SK-N-SH (cell line): ENCODE measurements around the gene F9. TPM values are rescaled to one million over a fixed set of nuclear protein-coding genes. Genes with fewer than 3 reads are reported as not detected.
"Not testable (repeated sequence)": the region's sequence is repeated elsewhere in the genome, so short reads cannot be mapped to it uniquely, and the experiment has no call there.

Source experiments
- CTCF ChIA-PET: fragments of 300-600, 350-600 bp; formaldehyde crosslinking; extraction: SDS; loops from one replicate; lab custom pipeline; 2021; lab: Yijun Ruan, JAX
- POLR2A ChIA-PET: fragments of 350-600 bp; sonication (Branson Sonifier 250); formaldehyde crosslinking; extraction: SDS; loops from one replicate; lab custom pipeline; 2020; ENCODE audit warnings: antibody characterized with exemption, inconsistent platforms; lab: Yijun Ruan, JAX
- DNase-seq: peaks from one replicate; pipeline ENCODE4 v3.0.0; 2012
- H2AFZ ChIP-seq: fragments of 200-600 bp; sonication (generic); 2 replicates; pipeline ENCODE4 v1.8.1; 2016; ENCODE audit warnings: antibody characterized with exemption, mild to moderate bottlenecking, low read depth
- H3F3A ChIP-seq: fragments of 200-600 bp; sonication (generic); replicated peaks from 2 replicates; pipeline ENCODE3; 2016; ENCODE audit warnings: antibody characterized with exemption, mild to moderate bottlenecking; ENCODE audit not compliant: insufficient read depth
- H3K27ac ChIP-seq, 2 experiments: fragments of 200-500 bp in 1 of 2; fragments of 200-600 bp in 1 of 2; sonication (Bioruptor generic) in 1 of 2; sonication (generic), shearing (Covaris generic) in 1 of 2; 2 replicates each; pipeline versions ENCODE4 v1.5.1 to v1.6.1; 2014 to 2016; ENCODE audit warnings: low read depth in 2 of 2, inconsistent platforms in 1 of 2, low read length in 1 of 2, mild to moderate bottlenecking in 1 of 2, mixed read lengths in 1 of 2
- H3K27me3 ChIP-seq: fragments of 200-600 bp; sonication (generic), shearing (Covaris generic); 2 replicates; pipeline ENCODE4 v1.6.1; 2016; ENCODE audit warnings: mixed run types; ENCODE audit not compliant: insufficient read depth
- H3K36me3 ChIP-seq, 2 experiments: fragments of 200-500 bp in 1 of 2; fragments of 200-600 bp in 1 of 2; sonication (Bioruptor generic) in 1 of 2; sonication (generic) in 1 of 2; replicated peaks in 1 of 2; 2 replicates each; pipeline versions ENCODE3 to v1.5.1; 2014 to 2016; ENCODE audit warnings: low read length in 1 of 2, mild to moderate bottlenecking in 1 of 2; ENCODE audit not compliant: insufficient read depth in 2 of 2, control insufficient read depth in 1 of 2
- H3K4me1 ChIP-seq, 2 experiments: fragments of 200-500 bp in 1 of 2; fragments of 200-600 bp in 1 of 2; sonication (Bioruptor generic) in 1 of 2; sonication (generic), shearing (Covaris generic) in 1 of 2; 2 replicates each; pipeline versions ENCODE4 v1.5.1 to v1.6.1; 2014 to 2016; ENCODE audit warnings: low read depth in 1 of 2, low read length in 1 of 2, mixed run types in 1 of 2; ENCODE audit not compliant: insufficient read depth in 2 of 2, control insufficient read depth in 1 of 2
- H3K4me2 ChIP-seq: fragments of 200-600 bp; sonication (generic), shearing (Covaris generic); 2 replicates; pipeline ENCODE4 v1.6.1; 2017; ENCODE audit warnings: mixed run types
- H3K4me3 ChIP-seq, 2 experiments: fragments of 200-500 bp in 1 of 2; fragments of 200-600 bp in 1 of 2; sonication (Bioruptor generic) in 1 of 2; sonication (generic), shearing (Covaris generic) in 1 of 2; 2 replicates each; pipeline versions ENCODE4 v1.5.1 to v1.8.1; 2014 to 2016; ENCODE audit warnings: low read depth in 2 of 2, inconsistent platforms in 1 of 2, low read length in 1 of 2, mild to moderate bottlenecking in 1 of 2, mixed read lengths in 1 of 2, moderate library complexity in 1 of 2
- H3K79me2 ChIP-seq: fragments of 200-600 bp; sonication (generic); 2 replicates; pipeline ENCODE4 v1.8.1; 2017; ENCODE audit warnings: mild to moderate bottlenecking; ENCODE audit not compliant: insufficient read depth
- H3K9ac ChIP-seq: fragments of 200-600 bp; sonication (generic); 2 replicates; pipeline ENCODE4 v1.6.1; 2017; ENCODE audit warnings: mixed run types
- H3K9me2 ChIP-seq: fragments of 200-600 bp; sonication (generic); 2 replicates; pipeline ENCODE4 v1.6.1; 2017; ENCODE audit warnings: mixed run types
- H3K9me3 ChIP-seq: fragments of 200-600 bp; sonication (generic); 2 replicates; pipeline ENCODE4 v1.6.1; 2017; ENCODE audit warnings: mixed run types, mild to moderate bottlenecking, moderate library complexity
- H4K20me1 ChIP-seq: fragments of 200-600 bp; sonication (generic); 2 replicates; pipeline ENCODE4 v1.6.1; 2017; ENCODE audit warnings: mild to moderate bottlenecking, mixed run types; ENCODE audit not compliant: insufficient read depth
- CHD2 ChIP-seq: fragments of 150-350 bp; IDR thresholded peaks from 2 replicates; pipeline ENCODE4 v1.6.1; 2018; ENCODE audit warnings: low read length; ENCODE audit not compliant: partially characterized antibody
- CTCF ChIP-seq: fragments of 200-600 bp; sonication (generic); IDR thresholded peaks from 2 replicates; pipeline ENCODE4 v1.6.1; 2017; ENCODE audit warnings: antibody characterized with exemption, mild to moderate bottlenecking, moderate library complexity
- EZH2phosphoT487 ChIP-seq: fragments of 200-600 bp; sonication (generic); IDR thresholded peaks from 2 replicates; pipeline ENCODE4 v1.6.1; 2017; ENCODE audit warnings: low read depth, mixed run types, mild to moderate bottlenecking, antibody characterized with exemption, moderate library complexity, borderline replicate concordance
- FOXJ3 ChIP-seq: sonication (generic); formaldehyde crosslinking; IDR thresholded peaks from 2 replicates; pipeline ENCODE4 v1.5.1; 2020; ENCODE audit warnings: mild to moderate bottlenecking, missing genetic modification reagents
- GATA2 ChIP-seq: sonication (generic); formaldehyde crosslinking; IDR thresholded peaks from 2 replicates; pipeline ENCODE4 v1.5.0; 2020; ENCODE audit warnings: mild to moderate bottlenecking, missing genetic modification reagents
- JUND ChIP-seq: IDR thresholded peaks from 2 replicates; pipeline ENCODE4 v1.4.0; 2012
- MEF2A ChIP-seq: IDR thresholded peaks from 2 replicates; pipeline ENCODE4 v1.4.0; 2012; ENCODE audit warnings: low read depth, borderline replicate concordance
- MXI1 ChIP-seq: IDR thresholded peaks from 2 replicates; pipeline ENCODE4 v1.6.1; 2012; ENCODE audit warnings: mild to moderate bottlenecking, low read depth, low read length, improper control_type of control experiment
- NRF1 ChIP-seq: IDR thresholded peaks from 2 replicates; pipeline ENCODE4 v1.6.1; 2012; ENCODE audit warnings: low read depth, mild to moderate bottlenecking, low read length
- POLR2AphosphoS5 ChIP-seq: IDR thresholded peaks from 2 replicates; pipeline ENCODE4 v1.6.1; 2012; ENCODE audit warnings: low read depth, low read length
- RAD21 ChIP-seq: IDR thresholded peaks from 2 replicates; pipeline ENCODE4 v1.6.1; 2012; ENCODE audit warnings: mild to moderate bottlenecking, low read length
- RCOR1 ChIP-seq: fragments of 150-350 bp; IDR thresholded peaks from 2 replicates; pipeline ENCODE4 v1.6.1; 2017; ENCODE audit warnings: antibody characterized with exemption, low read length
- REST ChIP-seq: IDR thresholded peaks from 2 replicates; pipeline ENCODE4 v1.6.1; 2012; ENCODE audit warnings: mild to moderate bottlenecking, low read depth, low read length, moderate library complexity
- SMC3 ChIP-seq: IDR thresholded peaks from 2 replicates; pipeline ENCODE4 v1.6.1; 2012; ENCODE audit warnings: low read depth, low read length, improper control_type of control experiment
- TAF1 ChIP-seq: IDR thresholded peaks from 2 replicates; pipeline ENCODE4 v1.6.1; 2012; ENCODE audit warnings: low read depth, mild to moderate bottlenecking, low read length, moderate library complexity, borderline replicate concordance
- TCF12 ChIP-seq: IDR thresholded peaks from 2 replicates; pipeline ENCODE4 v1.4.0; 2012
- TEAD4 ChIP-seq: IDR thresholded peaks from 2 replicates; pipeline ENCODE4 v1.4.0; 2012; ENCODE audit warnings: mild to moderate bottlenecking, borderline replicate concordance; ENCODE audit not compliant: insufficient read depth
- YY1 ChIP-seq: IDR thresholded peaks from 2 replicates; pipeline ENCODE4 v1.4.0; 2012; ENCODE audit warnings: low read depth, mild to moderate bottlenecking
- WGBS: methylation state at CpG from one replicate; pipeline ENCODE4 v1.1.6; 2017; ENCODE audit warnings: low lambda C conversion rate; 5-methylcytosine and 5-hydroxymethylcytosine counted together
- polyA plus RNA-seq, 3 experiments: library from polyadenylated mRNA; depleted of rRNA; stranded (reverse); fragments of >200 nt; gene quantifications; 2 replicates each; pipeline ENCODE4 v1.2.3, GENCODE V29; 2012

The F9 gene
- polyA plus RNA-seq, 1 of the 3 experiments (the other 2 are of a cell fraction): not detected

GRCh38 chrX:139518475-139518874 lies 12.1 kb upstream of the F9 start:
- H2AFZ ChIP-seq: no peak overlapping the region
- H3K4me3 ChIP-seq: no peak overlapping the region
- no peaks in the 10 kb centered on the region for H3K36me3 ChIP-seq
- WGBS: 9% methylated on average over 2 of the region's 2 CpGs
- no peaks in the 10 kb centered on the region for H3F3A ChIP-seq
- TF ChIP-seq REST: no peak
- TF ChIP-seq MEF2A: no peak
- TF ChIP-seq RAD21: no peak
- TF ChIP-seq SMC3: no peak
- no peak overlapping the region for H3K27ac ChIP-seq
- no peaks in the 10 kb centered on the region for H3K4me1 ChIP-seq
- H3K9ac ChIP-seq: no peak overlapping the region
- POLR2A ChIA-PET: no interaction called here
- no peak overlapping the region for H3K4me2 ChIP-seq
- DNase-seq: no peak
- CTCF ChIA-PET: no interaction called here
- H3K27me3 ChIP-seq: no peaks in the 10 kb centered on the region
- no peaks in the 10 kb centered on the region for H4K20me1 ChIP-seq
- no peaks in the 10 kb centered on the region for H3K9me2 ChIP-seq
- no peaks in the 10 kb centered on the region for H3K9me3 ChIP-seq
- no peaks in the 10 kb centered on the region for H3K79me2 ChIP-seq

GRCh38 chrX:139528829-139529228 lies 1.7 kb upstream of the F9 start:
- H3K9me3 ChIP-seq, H3K4me3 ChIP-seq, H2AFZ ChIP-seq, H3K36me3 ChIP-seq, CTCF ChIA-PET, H3K27ac ChIP-seq, DNase-seq, H3K4me1 ChIP-seq, H4K20me1 ChIP-seq, H3F3A ChIP-seq, H3K4me2 ChIP-seq, H3K9ac ChIP-seq, H3K27me3 ChIP-seq, H3K79me2 ChIP-seq, H3K9me2 ChIP-seq, POLR2A ChIA-PET: not testable (repeated sequence)
- 10% methylated on average over 3 of the region's 3 CpGs for WGBS

- Histone ChIP-seq H3K27me3 (no peaks in the 10 kb centered on the region; the same call in 1 of the 2 replicates), H2AFZ (no peak overlapping the region), H3K79me2 (no peaks in the 10 kb centered on the region), H3K27ac (no peak overlapping the region), H3K4me3 (no peak overlapping the region), H3K9ac (no peak overlapping the region), H3K4me1 (no peaks in the 10 kb centered on the region), H3K36me3 (no peaks in the 10 kb centered on the region), H3K9me2 (no peaks in the 10 kb centered on the region), H3F3A (no peaks in the 10 kb centered on the region), H3K4me2 (no peak overlapping the region), H3K9me3 (no peaks in the 10 kb centered on the region), H4K20me1 (no peaks in the 10 kb centered on the region)
- POLR2A ChIA-PET: no interaction called here
- DNase-seq: no peak
- WGBS: 8% methylated on average over 4 of the region's 4 CpGs
- CTCF ChIA-PET: no interaction called here
- TF ChIP-seq FOXJ3 (CRISPR knock-in tag) (no peak), JUND (no peak), YY1 (no peak), TEAD4 (no peak), MEF2A (no peak), GATA2 (no peak), CTCF (no peak), RCOR1 (no peak), POLR2AphosphoS5 (no peak), CHD2 (no peak), MXI1 (no peak), EZH2phosphoT487 (no peak), NRF1 (no peak), TAF1 (no peak), TCF12 (no peak)
Measured at GRCh38 chrX:139532834-139533233, 2.3 kb downstream of the F9 start.
